ENCODE results near the gene CDH13. TPM values are rescaled to one million over a fixed set of nuclear protein-coding genes. Genes with fewer than 3 reads are reported as not detected.

CDH13 gene
- total RNA-seq, 1 donor from 2014 or later, result 45.1 TPM

DNA sequence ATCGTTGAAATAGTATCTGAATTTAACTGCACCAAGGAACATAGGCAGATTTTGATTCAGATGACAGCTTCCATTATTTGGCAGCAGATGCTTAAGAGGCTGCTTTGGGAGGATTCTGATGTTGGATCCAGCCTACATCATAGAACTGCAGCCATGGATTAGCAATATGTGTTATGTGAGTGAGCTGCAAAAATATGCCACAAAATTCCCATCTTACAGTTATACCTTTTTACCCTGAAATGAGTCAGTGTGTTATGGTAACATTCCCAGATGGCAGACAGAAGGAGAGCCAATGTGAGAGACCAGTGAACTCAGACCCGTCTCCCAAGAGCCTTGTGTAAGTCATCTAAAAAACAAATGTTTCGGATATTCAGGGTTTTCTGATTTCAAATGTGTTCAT is 206.1 kb downstream of the CDH13 start:
- Mint-ChIP-seq H3K4me3 (ENCODE audit: unreplicated experiment) (no peak overlapping the region), H3K4me1 (ENCODE audit: low read depth) (peaks cover 7% of the 10 kb centered on the region), H3K27me3 (ENCODE audit: low read depth) (no peaks in the 10 kb centered on the region), H3K36me3 (ENCODE audit: low read depth) (no peaks in the 10 kb centered on the region), H3K27ac (ENCODE audit: unreplicated experiment) (peak overlapping the region; percentile 4), H3K9me3 (ENCODE audit: low read depth) (no peaks in the 10 kb centered on the region)
- no peak for DNase-seq (ENCODE audit: low spot score)
- TF ChIP-seq, protein P1, sequence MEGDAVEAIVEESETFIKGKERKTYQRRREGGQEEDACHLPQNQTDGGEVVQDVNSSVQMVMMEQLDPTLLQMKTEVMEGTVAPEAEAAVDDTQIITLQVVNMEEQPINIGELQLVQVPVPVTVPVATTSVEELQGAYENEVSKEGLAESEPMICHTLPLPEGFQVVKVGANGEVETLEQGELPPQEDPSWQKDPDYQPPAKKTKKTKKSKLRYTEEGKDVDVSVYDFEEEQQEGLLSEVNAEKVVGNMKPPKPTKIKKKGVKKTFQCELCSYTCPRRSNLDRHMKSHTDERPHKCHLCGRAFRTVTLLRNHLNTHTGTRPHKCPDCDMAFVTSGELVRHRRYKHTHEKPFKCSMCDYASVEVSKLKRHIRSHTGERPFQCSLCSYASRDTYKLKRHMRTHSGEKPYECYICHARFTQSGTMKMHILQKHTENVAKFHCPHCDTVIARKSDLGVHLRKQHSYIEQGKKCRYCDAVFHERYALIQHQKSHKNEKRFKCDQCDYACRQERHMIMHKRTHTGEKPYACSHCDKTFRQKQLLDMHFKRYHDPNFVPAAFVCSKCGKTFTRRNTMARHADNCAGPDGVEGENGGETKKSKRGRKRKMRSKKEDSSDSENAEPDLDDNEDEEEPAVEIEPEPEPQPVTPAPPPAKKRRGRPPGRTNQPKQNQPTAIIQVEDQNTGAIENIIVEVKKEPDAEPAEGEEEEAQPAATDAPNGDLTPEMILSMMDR (IDR thresholded peaks at IDR 0.05), result no peak

GRCh38 chr16:82833378-82833993 is 206.7 kb downstream of the CDH13 start:
- no peak for DNase-seq (ENCODE audit: low spot score)
- H3K4me1 Mint-ChIP-seq (ENCODE audit: low read depth), result peaks cover 7% of the 10 kb centered on the region
- H3K27ac Mint-ChIP-seq (ENCODE audit: unreplicated experiment), result no peak overlapping the region
- H3K9me3 Mint-ChIP-seq (ENCODE audit: low read depth), result no peaks in the 10 kb centered on the region
- TF ChIP-seq, protein P1 (IDR thresholded peaks at IDR 0.05), result no peak
- no peaks in the 10 kb centered on the region for H3K27me3 Mint-ChIP-seq (ENCODE audit: low read depth)
- H3K4me3 Mint-ChIP-seq (ENCODE audit: unreplicated experiment), result no peak overlapping the region
- H3K36me3 Mint-ChIP-seq (ENCODE audit: low read depth), result no peaks in the 10 kb centered on the region

DNA sequence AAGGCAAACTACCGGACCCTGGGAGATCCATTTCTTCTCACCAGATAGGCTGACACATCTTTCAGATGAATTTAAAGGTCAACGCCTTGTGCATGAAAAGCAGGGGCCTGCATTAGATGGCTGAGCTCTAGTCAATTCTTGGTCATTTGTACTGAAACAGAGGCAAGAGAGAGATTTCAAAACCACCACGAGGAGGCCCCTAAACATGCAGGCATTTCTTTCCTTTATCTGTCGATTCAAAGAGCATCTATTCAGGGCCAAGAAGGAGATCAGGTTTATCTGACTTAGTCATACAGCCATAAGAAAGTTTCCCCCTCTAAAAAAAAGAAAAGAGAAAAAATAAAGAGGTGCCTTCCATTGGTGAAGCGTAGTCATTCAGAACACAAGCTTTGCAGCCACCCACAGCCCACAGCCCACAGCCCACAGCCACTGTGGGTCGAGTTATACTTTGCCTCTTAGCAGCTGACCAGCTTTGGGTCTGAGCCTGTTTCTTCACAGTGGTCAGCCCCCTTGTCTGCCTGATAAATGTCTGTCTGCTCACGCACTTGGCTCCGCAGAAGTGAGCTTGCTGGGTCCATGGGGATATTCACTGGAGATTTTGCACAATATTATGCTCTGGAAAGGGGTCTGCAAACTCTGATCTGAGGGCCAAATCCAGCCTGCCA is 207.5 kb downstream of the CDH13 start:
- no peaks in the 10 kb centered on the region for H3K36me3 Mint-ChIP-seq (ENCODE audit: low read depth)
- TF ChIP-seq, protein P1 (IDR thresholded peaks at IDR 0.05), result no peak
- DNase-seq (ENCODE audit: low spot score), result no peak
- no peaks in the 10 kb centered on the region for H3K27me3 Mint-ChIP-seq (ENCODE audit: low read depth)
- H3K9me3 Mint-ChIP-seq (ENCODE audit: low read depth), result no peaks in the 10 kb centered on the region
- no peak overlapping the region for H3K4me3 Mint-ChIP-seq (ENCODE audit: unreplicated experiment)
- H3K4me1 Mint-ChIP-seq (ENCODE audit: low read depth), result peaks cover 7% of the 10 kb centered on the region
- no peak overlapping the region for H3K27ac Mint-ChIP-seq (ENCODE audit: unreplicated experiment)

DNA sequence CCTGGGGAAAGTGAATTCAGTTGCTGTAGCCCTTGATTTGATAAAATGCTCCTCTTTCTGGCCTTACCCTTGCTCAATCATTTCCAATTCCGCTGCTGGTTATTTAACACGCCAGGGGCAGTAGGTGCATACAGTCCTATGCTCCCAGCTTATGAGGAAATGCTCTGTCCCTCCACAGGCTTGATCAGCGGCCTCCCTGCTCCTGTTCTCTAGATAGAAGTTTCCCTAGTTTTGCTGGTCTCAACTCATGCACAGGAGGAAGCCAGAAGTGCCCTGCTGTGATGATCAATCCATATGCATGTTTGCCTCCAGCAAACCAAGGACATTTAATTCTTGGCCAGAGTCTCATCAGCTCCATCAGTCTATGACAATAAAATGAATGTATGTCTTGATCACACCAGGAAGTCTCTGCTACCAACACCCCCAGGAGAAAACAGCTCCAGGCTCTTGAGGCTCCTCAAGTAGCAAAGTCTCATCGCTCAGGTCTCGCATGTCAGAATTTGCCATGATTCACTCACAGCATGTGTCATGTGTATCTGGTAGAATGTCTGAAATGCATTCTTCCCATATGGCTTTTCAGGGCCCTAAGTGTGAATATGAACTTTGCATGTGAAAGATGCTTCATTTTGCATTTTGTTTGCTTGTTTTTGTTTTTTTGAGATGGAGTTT is 208.9 kb downstream of the CDH13 start:
- TF ChIP-seq, protein P1 (IDR thresholded peaks at IDR 0.05), result no peak
- no peak overlapping the region for H3K4me3 Mint-ChIP-seq (ENCODE audit: unreplicated experiment)
- no peaks in the 10 kb centered on the region for H3K27me3 Mint-ChIP-seq (ENCODE audit: low read depth)
- H3K27ac Mint-ChIP-seq (ENCODE audit: unreplicated experiment), result no peak overlapping the region
- peaks cover 7% of the 10 kb centered on the region for H3K4me1 Mint-ChIP-seq (ENCODE audit: low read depth)
- no peaks in the 10 kb centered on the region for H3K36me3 Mint-ChIP-seq (ENCODE audit: low read depth)
- no peak for DNase-seq (ENCODE audit: low spot score)
- no peaks in the 10 kb centered on the region for H3K9me3 Mint-ChIP-seq (ENCODE audit: low read depth)

DNA sequence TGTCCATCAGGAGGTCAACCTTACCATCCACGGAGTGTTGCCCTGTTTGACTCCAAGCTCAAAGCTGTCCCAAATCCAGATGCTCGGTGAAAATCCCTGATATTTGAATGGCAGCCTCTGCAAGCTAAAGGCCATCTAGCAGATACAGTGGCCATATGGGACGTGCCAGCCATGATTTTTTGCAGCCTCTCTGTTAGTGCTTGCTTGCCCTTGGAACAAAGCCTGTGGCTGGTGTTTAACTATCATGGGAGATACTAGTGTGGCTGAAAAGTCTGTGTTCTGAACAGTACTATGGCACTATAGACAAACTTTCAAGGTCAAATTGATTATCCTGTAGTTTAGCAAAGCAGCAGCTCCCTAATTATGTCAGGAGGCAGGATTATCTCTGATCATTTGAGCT is 214.3 kb downstream of the CDH13 start:
- Mint-ChIP-seq H3K4me1 (ENCODE audit: low read depth) (no peaks in the 10 kb centered on the region), H3K27ac (ENCODE audit: unreplicated experiment) (no peak overlapping the region), H3K36me3 (ENCODE audit: low read depth) (no peaks in the 10 kb centered on the region), H3K27me3 (ENCODE audit: low read depth) (no peaks in the 10 kb centered on the region), H3K4me3 (ENCODE audit: unreplicated experiment) (no peak overlapping the region), H3K9me3 (ENCODE audit: low read depth) (peaks cover 6% of the 10 kb centered on the region)
- DNase-seq (ENCODE audit: low spot score), result no peak
- TF ChIP-seq, protein P1 (IDR thresholded peaks at IDR 0.05), result no peak
